Measurements from ENCODE around the gene ITPR2.

The ITPR2 gene

GRCh38 chr12:26335651-26336050 is 497.3 kb downstream of the ITPR2 start:
- TF ChIP-seq CTCF (IDR thresholded peaks at IDR 0.05; ENCODE audit: low read depth, low read length) = no peak
- no peak overlapping the region for H3K4me3 ChIP-seq (ENCODE audit: low read depth, low read length)

GRCh38 chr12:26334621-26335124 is 498.3 kb downstream of the ITPR2 start:
- TF ChIP-seq CTCF (IDR thresholded peaks at IDR 0.05; ENCODE audit: low read depth, low read length) = no peak
- H3K4me3 ChIP-seq (ENCODE audit: low read depth, low read length) = no peak overlapping the region

DNA sequence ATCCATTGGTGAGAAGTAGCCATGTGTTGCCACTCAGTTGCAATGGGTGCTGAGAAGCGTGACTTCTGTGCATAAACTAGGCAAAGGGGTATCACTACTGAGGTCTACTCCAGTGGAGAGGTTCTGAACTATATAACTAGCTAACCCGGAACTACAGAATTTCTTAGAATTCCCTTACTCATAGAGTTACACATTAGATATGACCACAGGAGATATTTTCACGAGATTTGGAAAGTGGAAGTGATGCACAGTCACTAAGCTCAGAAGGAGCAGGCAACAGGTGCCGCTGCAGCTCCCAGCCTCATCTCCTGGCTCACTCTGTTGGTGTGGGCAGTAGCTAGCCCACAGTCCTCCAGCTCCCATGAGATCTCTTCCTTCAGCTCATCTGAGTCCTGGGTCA is 501.0 kb downstream of the ITPR2 start:
- no peak overlapping the region for H3K4me3 ChIP-seq (ENCODE audit: low read depth, low read length)
- no peak for TF ChIP-seq CTCF (IDR thresholded peaks at IDR 0.05; ENCODE audit: low read depth, low read length)

DNA sequence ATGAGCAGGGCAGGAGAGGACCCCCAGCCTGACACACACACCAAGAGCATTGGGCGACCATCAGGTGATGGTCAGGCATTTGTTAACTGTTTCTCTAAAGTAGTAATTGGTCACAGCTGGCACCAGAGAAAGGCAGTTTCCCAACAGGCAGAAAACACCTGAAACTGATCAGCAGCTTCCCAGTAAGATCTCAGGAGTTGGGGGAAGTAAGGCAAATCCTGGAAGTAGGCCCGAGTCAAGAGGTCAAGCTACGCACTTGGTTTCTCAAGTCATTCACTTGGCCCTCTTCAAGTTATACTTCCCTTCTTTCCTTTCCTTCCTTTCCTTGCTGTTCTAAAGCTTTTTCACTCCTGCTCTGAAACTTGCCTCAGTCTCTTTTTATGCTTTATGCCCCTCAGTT is 501.9 kb downstream of the ITPR2 start:
- TF ChIP-seq CTCF (IDR thresholded peaks at IDR 0.05; ENCODE audit: low read depth, low read length) = no peak
- no peak overlapping the region for H3K4me3 ChIP-seq (ENCODE audit: low read depth, low read length)

GRCh38 chr12:26327975-26328644 is 504.9 kb downstream of the ITPR2 start:
- H3K4me3 ChIP-seq (ENCODE audit: low read depth, low read length) = no peak overlapping the region
- no peak for TF ChIP-seq CTCF (IDR thresholded peaks at IDR 0.05; ENCODE audit: low read depth, low read length)

GRCh38 chr12:26323673-26324072 is 509.3 kb downstream of the ITPR2 start:
- H3K4me3 ChIP-seq (ENCODE audit: low read depth, low read length) = no peak overlapping the region
- no peak for TF ChIP-seq CTCF (IDR thresholded peaks at IDR 0.05; ENCODE audit: low read depth, low read length)

DNA sequence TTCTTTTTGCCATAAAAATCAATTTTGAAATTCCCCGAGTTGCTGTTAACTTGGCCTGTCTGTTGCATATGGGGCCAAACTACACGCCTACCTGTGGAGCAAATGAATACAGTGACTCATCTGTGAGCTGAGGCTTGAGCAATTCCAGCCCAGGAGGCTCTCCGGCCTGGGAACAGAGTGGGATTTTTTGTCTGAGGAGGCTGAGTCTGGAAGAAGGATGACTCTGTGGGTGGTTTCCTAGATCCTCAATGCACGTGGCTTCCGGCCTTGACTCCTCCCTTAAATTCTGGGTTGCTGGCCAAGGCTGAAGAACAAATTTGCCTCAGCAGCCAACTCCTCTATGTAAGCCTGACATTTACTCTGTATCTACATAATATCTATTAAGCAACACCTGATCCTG is 513.5 kb downstream of the ITPR2 start:
- no peak overlapping the region for H3K4me3 ChIP-seq (ENCODE audit: low read depth, low read length)
- no peak for TF ChIP-seq CTCF (IDR thresholded peaks at IDR 0.05; ENCODE audit: low read depth, low read length)
